HG02973 (cell line): ENCODE data around the gene ACTN2.

ENCODE experiments used
- ATAC-seq: cut with Tn5 transposase; IDR thresholded peaks from one replicate; pipeline ENCODE4 v1.9.1; 2021; ENCODE audit warnings: moderate library complexity; ENCODE audit not compliant: unreplicated experiment

ACTN2 gene

DNA sequence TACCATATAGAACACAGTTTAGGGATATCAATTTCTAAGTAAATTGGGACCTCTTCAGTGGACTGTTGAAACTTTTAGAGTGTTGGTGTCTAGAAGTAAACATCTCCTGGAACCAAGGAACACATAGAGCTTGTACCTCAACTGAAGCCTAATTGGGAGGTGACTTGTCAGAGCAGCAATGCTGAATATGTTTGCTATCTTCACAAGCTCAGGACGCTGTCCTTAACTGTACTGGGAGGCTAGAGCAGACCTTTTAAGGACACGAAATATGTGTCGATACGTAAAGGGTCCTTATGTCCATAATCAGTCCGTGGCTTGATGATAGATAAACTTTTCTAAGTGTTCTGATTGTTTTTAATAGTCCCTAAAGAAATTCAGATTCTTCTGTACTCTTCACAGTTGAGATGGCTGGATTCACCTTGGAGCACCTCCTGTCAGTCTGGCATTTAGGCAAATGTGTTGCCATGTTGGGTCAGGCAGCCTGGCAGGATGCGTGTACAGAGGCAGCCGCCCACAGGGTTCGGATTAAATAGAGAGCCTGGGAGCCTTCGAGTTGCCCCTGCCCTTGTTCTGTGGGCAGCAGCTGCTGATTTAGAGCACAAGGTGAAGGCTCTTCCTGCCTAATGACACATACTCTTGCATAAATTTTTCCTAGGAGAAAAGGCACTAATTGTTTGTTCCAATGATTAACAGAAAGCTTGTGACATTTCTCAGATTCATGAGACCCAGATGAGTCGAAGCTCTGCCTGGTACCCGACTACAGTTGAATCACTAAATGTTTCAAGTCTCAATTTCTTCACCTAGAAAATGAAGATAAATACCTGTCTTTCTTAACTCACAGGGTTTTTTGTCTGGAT, 3.6 kb downstream of the ACTN2 start:
- ATAC-seq, result no peak

DNA sequence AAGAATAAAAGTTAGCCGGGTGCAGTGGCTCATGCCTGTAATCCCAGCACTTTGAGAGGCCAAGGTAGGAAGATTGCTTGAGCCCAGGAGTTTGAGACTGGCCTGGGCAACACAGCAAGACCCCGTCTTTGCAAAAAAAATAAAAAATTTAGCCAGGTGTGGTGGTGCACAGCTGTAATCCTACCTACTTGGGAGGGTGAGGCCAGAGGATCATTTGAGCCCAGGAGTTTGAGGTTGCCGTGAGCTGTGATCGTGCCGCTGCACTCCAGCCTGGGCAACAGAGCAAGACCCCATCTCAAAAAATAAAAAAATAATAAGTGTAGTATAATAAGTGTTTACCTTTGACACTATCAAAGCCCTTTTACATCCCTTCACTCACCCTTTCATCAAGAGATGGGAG, 5.0 kb downstream of the ACTN2 start:
- no peak for ATAC-seq

DNA sequence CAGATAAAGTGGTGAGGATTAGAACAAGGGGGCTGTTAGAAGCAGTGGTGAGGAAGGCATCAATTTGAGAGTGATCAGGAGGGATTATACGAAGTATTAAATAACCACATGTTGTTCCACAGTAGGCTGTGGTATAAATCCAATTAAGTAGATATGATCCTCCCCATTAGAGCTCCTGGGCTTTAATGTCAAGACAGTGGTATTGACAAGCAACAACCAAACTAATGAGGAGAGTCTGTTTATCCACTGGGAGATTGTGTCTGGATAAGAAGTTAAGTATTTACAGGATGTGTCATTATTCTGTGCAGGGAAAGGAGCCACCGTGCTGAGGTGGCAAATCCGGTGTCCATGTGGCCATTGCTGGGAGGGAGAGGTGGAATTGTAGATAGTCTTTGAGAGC, 5.8 kb downstream of the ACTN2 start:
- no peak for ATAC-seq

DNA sequence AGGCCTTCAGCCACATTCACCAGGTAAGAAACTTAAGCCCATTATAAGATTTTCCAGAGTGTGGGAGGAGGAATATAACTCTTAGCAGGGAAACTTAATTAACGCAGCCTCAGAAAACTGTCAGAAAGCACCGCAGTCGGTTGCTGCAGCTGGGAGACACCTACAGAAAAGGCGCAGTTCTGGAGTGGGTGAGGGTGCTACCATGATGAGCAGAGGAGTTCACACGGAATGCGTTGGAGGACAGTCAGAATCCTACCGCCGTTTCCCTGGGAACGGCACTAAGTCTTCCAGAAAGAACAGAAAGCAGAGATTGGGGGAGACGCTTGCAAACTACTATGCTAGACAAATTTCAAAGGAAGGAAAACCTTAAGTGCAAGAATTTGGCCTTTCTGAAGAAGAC, 6.4 kb downstream of the ACTN2 start:
- no peak for ATAC-seq

DNA sequence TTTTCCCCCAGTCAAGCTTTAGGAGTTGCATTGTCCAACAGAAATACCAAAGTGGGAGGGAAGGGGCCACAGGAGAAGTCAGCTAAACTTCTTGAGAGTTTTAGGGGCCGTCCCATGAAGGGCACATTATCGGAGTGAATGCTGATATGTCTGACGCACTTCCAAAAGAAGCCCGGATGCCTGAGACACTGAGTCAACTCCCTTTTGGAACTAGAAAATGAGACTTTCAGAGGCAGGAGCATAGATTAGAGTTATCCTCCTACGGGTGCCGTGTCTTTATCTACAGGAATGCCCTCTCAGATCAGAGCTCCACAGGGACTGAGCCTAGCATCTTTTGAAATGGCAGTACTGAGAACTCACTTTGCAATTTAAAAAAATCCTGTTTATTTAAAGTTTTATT, 13.1 kb downstream of the ACTN2 start:
- no peak for ATAC-seq

DNA sequence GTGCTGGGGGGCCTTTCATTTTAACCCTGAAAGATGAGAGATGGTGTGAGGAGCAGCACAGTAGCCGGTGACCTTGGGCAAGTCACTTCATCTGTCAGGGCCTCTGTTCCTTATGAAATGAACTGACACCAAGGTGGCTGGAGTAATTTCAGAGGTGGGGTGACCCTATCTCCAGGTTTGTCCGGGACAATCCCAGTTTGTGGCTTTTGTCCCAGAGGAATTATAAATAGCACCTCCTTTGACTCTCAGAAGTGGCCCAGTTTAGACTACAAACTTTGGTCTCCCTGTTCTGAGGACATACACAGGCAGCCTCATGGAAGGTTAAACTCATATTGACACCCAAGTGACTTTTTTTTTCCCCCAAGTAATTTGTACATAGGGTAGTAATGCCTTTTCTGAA, 14.6 kb downstream of the ACTN2 start:
- no peak for ATAC-seq

DNA sequence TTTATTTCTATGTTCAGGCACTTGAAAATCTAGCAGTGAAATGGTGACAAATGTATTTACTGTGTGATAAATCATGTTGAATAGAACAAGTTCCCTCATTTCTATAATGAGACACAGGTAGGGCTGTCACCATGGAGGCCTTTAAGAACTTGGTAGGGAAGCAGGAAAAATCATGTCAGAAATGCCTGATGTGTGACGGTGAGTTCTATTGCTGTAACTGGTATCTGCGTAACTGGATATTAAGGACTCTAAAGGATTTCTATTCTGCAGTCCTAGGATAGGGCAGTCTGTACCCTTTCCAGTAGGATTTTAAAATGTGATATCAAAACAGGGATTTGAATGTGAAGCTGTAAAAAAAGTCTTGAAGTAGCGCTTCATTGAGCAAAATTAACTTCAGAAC, 15.5 kb downstream of the ACTN2 start:
- no peak for ATAC-seq

DNA sequence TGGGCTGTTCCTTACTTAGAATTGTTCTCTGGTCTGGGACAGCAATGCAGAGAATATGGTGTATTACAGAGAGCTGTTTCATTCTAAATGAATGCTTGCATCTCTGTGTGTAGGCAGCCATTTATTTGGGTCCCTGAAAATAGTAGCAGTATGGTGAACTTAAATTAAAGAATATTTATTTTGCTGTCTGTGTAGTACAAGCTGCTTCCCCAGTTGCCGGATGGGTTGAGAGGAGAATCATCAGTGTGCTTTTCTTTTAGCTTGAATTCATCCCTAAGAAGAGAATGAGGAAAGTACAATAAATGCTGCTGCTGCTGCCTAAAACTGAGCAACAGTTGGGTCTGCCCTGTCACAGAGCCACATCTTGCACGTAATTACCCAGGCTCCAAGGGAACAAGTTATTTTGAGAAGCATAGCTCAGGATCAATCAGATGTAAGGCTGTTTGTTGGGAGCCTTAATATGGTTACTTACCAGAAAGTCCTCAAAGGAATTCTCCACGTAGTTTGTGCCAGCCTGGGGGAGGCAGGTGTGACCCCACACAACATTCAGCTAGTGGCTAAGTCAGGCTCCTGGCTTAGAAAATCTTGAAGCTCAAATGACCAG, 16.6 kb downstream of the ACTN2 start:
- ATAC-seq, result no peak

DNA sequence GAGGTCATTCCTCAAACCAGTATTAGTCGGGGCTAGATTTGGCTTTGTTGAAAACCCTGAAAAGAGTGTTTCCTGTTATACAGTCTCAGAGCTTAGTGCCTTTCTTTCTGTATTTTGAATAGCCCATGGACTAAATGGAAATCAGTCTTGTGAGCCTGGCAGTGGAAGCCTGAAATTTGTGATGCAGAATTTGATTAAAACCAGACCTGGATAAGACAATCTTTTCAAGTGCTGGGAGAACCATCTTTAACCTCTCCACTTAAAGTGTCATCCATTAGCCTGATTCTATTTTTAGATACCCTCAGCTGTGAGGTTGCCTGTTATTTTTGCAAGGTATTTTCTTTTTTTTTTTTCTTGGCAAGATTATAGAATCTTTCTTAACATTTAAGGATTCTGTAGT, 19.5 kb downstream of the ACTN2 start:
- ATAC-seq, result no peak

DNA sequence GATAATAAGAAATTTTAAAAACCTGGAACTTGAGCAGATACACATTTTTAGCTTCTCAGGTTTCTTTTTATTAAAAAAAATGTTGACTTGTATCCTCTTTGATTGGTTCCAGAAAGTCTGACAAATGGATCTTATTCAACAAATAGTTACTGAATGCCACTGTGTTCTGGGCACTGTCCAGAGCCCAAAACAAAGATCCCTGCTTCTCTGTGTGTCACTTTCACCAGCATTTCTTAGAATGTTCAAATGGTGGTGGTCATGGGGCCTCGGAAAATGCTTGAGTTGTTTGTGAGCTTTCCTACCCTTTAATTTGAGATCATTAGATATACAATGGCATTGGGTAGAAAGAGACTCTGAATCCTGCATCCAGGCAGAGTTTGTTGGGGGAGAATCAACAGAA, 19.9 kb downstream of the ACTN2 start:
- ATAC-seq, result no peak

DNA sequence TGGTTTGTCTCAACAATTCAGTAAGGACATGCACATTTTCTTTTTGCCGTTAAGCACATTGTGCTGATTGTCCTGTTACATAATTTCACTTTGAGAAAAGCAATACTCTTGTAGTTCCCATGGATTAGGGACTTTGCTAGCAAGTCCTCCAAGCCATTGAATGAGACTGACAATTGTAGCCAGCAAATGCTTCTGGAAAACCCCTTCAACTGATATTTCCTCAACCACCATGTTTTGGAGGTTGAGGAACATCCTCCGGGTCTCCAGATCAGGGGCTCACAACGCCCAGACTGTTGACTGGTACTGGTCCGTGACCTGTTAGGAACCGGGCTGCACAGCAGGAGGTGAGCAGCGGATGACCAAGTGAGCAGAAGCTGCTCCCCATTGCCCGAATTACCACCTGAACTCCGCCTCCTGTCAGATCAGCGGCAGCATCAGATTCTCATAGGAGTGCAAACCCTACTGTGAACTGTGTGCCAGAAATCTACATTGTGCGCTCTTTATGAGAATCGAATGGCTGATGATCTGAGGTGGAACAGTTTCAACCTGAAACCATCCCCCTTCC, 24.1 kb downstream of the ACTN2 start:
- no peak for ATAC-seq

DNA sequence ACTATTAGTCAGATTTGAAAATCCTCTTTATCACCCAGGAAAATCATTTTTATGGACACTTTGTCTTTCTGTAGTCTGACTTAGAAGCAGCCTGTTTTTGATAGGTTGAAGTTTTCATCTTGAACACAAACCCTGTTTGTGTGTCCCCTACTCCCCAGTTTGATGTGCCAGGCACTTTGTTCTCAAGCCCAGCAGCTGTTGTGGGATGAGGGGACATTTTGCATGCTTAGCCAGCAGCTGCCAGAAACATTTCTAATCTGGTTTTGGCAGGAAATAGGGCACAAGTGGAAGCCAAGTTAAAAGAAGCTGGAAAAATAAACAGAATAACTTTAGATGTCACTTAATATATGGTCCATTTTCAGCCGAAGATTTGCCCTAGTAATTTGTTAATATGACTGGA, 29.9 kb downstream of the ACTN2 start:
- ATAC-seq, result no peak

DNA sequence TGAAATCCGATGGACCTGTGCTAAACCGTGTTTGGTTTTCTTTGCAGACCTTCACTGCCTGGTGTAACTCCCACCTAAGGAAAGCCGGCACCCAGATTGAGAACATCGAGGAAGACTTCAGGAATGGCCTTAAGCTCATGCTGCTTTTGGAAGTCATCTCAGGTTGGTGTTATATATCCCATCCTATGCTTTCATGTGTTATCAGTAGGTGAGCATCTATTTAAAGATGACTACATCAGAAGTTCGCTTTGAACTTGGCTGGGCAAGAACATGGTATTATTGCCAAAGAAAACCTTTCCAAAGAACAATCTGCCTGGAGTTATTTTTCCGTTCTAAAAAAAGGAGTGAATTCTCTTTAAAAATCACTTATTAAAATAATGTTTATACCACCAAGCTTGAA, 31.5 kb downstream of the ACTN2 start:
- no peak for ATAC-seq

DNA sequence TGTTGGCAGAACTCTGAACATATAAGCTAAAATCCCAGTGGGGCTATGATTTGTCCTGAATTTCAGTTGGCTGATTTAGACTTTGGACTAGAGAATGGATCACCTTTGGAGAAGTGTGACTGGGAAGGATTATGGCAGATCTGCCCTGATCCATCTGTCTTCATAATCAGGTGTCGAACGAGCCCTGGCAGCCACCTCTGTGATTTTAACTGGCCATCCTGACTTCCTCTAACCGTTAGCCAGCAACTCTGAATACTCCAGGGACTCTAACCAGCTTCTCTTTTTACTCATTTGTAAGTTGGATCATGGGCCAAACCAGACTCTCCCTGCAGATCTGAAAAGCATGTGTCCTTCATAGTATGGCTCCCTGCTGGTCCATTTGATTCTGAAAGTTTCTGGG, 32.0 kb downstream of the ACTN2 start:
- no peak for ATAC-seq

DNA sequence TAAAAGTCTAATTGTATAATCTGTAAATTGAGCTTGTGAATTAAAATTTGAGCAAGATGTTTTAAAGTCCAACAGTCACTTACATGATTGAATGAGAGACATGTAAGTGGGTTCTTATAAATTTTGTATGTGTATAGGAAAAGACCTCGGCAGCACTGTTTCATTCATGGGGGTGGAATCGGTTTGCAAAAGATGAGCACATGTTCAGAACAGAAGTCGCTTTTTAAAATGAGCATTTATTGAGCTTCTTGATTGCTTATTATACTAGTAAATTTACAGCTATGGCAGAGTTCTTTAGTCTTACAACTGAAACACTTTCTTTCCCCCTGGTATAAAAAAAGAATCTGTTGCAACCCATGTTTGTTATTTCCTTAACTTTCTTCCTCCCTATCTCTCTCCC, 33.9 kb downstream of the ACTN2 start:
- ATAC-seq, result no peak

DNA sequence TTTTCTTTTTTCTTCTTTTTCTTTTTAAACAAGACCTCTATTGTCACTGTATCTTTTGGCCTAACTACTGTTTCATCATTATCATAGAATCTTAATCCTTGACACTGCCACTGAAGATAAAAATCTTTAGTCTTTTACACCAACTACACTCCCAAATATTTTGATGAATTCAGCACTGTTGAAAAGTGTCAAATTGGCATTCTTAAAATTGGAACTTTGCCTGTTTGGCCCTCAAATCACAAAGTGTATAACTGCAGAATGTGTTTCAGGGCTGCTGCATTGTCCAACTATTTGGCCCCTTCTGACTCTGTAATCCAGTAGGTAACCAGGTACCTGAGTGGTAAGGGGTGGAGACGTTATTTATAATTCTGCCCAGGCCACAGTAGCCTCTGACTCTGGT, 34.3 kb downstream of the ACTN2 start:
- no peak for ATAC-seq

DNA sequence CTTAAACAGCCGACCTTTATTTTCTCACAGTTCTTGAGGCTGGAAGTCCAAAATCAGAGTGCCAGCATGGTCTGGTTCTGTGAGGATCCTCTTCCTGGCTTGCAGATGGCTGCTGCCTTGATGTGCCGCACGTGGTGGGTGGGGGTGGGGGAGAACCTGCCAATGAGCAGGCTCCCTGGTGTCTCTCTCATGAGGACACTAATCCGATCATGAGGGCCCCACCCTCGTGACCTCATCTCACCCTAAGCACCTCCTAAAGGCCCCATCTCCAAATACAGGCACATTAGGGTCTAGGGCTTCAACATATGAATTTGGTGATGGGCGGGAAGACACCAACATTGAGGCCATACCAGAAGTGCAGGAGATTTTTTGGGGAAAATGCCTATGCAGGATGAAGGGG, 37.8 kb downstream of the ACTN2 start:
- no peak for ATAC-seq

DNA sequence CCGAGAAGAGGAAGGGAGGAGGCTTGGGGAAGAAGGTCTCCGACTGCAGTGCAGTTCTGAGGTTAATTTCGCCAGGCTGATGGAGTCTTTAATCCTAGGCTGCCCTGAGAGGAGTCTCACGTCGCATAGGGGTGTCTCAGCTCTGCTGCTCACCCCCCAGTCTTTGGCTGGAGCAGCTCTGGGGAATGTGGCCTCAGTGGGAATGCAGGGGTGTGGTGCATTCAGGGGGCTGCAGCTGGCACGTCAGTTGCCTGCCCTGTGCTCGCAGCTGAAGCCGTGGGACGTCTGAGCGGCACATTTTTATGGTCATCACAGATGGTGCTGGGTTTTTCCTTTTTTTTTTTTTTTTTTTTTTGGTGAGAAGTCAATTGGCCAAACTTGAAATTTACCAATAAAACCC, 38.2 kb downstream of the ACTN2 start:
- no peak for ATAC-seq

DNA sequence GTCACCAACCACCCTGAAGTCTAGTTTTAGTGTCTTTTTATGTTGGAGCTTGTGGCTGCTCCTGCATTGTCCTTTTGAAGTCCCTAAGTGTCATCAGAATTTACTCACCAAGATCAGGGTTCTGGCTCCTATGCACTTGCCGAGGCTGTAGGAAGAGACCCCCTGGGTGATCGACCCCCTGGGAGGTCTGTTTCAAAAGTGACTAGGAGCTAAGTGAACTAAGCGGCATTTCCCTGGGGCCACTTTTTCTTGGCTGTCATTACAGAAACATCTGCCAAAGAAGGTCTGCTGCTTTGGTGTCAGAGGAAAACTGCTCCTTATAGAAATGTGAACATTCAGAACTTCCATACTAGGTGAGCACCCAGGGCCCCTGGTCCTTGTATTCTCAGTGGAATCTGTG, 39.4 kb downstream of the ACTN2 start:
- no peak for ATAC-seq

DNA sequence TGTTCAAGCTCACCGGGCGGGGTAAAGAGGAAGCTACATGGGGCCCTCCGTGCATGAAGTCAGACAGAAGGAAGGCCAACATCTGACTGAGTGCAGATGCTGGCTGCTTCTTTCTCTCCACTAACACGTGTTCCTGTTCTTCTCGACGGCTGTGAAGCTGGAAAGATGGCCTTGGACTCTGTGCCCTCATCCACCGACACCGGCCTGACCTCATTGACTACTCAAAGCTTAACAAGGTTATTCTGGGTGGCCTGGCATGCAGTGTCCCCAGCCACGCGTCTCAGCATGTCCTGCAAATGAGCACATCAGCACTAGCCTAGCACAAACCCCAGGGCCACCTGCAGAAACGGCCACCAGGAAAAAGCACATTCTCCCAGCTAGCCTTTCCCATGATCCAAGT, 41.2 kb downstream of the ACTN2 start:
- no peak for ATAC-seq

DNA sequence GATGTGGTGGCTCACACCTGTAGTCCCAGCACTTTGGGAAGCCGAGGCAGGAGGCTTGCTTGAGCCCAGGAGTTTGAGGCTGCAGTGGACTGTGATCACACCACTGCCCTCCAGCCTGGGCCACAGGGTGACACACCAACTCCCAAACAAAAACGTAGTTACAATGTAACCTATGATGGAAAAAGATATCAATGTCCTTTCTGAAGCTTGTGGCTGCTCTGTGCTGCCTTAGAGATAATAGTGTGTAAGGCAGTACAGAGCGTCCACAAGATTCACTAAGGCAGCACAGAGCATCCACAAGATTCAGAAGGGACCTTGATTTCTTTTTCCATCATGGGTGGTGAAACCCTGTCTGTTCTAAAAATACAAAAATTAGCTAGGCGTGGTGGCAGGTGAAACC, 42.5 kb downstream of the ACTN2 start:
- no peak for ATAC-seq

DNA sequence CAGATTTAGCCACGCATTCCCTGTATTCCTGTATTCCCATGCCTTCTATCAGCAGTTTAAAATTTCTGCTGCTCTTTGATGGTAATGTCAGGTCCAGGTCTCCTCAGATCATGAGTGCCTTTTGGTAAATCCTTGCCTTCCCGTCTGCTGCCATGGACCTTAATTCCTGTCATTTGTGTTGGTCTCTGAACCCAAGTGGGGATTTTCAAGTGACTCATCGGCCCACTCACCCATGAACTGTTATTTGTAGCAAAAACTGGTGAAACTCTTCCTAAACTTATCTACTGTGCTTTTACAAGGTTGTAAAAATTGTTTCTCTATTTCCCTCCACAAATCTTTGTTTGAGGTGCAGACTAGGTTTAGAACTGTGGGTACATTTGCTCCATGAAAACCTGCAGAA, 47.4 kb downstream of the ACTN2 start:
- ATAC-seq, result no peak
